Neural cell (in vitro differentiated cells): Measurements from ENCODE around the gene AGO3.
"Not testable (repeated sequence)": the region's sequence is repeated elsewhere in the genome, so short reads cannot be mapped to it uniquely, and the experiment has no call there.

Experiments used
- CTCF ChIP-seq: fragments of 450-650 bp; IDR thresholded peaks from 2 replicates; pipeline ENCODE4 v1.5.1; 2014; ENCODE audit warnings: antibody characterized with exemption, mild to moderate bottlenecking, moderate library complexity; ENCODE audit not compliant: poor library complexity, severe bottlenecking
- EZH2 ChIP-seq: fragments of 200-600, 300-800 bp; shearing (Covaris generic), sonication (generic); IDR thresholded peaks from 2 replicates; pipeline ENCODE4 v1.6.1; 2014; ENCODE audit warnings: antibody characterized with exemption, low read length, borderline replicate concordance, mild to moderate bottlenecking; ENCODE audit not compliant: insufficient read depth, poor library complexity, severe bottlenecking
- POLR2AphosphoS5 ChIP-seq: IDR thresholded peaks from 2 replicates; pipeline ENCODE4 v1.6.1; 2012
- REST ChIP-seq: IDR thresholded peaks from 2 replicates; pipeline ENCODE4 v1.6.1; 2012; ENCODE audit warnings: borderline replicate concordance

- TF ChIP-seq REST, EZH2, POLR2AphosphoS5, CTCF: not testable (repeated sequence)
These were observed 41.7 kb downstream of the AGO3 start for GRCh38 chr1:35972631-35973030.
